Chondrocyte (in vitro differentiated cells): Measurements from ENCODE around the gene ACBD7. TPM values are rescaled to one million over a fixed set of nuclear protein-coding genes. Genes with fewer than 3 reads are reported as not detected.

Experiments
- DNase-seq: peaks from one replicate; pipeline ENCODE4 v3.0.0; 2021; ENCODE audit warnings: mixed read lengths, low spot score
- H3K27ac Mint-ChIP-seq: one replicate; pipeline ENCODE4 v1.8.0; 2021; ENCODE audit warnings: mild to moderate bottlenecking, moderate library complexity, mixed read lengths; ENCODE audit not compliant: unreplicated experiment
- H3K27me3 Mint-ChIP-seq: 2 replicates; pipeline ENCODE4 v1.8.0; 2021; ENCODE audit warnings: low read depth, mixed read lengths
- H3K36me3 Mint-ChIP-seq: 2 replicates; pipeline ENCODE4 v1.8.0; 2021; ENCODE audit warnings: low read depth, mixed read lengths
- H3K4me1 Mint-ChIP-seq: 2 replicates; pipeline ENCODE4 v1.8.0; 2021; ENCODE audit warnings: low read depth, mild to moderate bottlenecking, mixed read lengths
- H3K4me3 Mint-ChIP-seq: one replicate; pipeline ENCODE4 v1.8.0; 2021; ENCODE audit warnings: mild to moderate bottlenecking, moderate library complexity, mixed read lengths; ENCODE audit not compliant: unreplicated experiment
- H3K9me3 Mint-ChIP-seq: 2 replicates; pipeline ENCODE4 v1.8.0; 2021; ENCODE audit warnings: low read depth, mixed read lengths
- CTCF ChIP-seq: fragments of 200-600 bp; sonication (generic); IDR thresholded peaks from 2 replicates; pipeline ENCODE4 v1.5.0; 2021; ENCODE audit warnings: antibody characterized with exemption, mild to moderate bottlenecking, moderate library complexity
- total RNA-seq: library from RNA; stranded (reverse); gene quantifications from 3 replicates; pipeline ENCODE4 v1.2.1, GENCODE V29; 2021

The ACBD7 gene
- total RNA-seq, 1 donor from 2014 or later: 2.2 TPM

GRCh38 chr10:15124908-15125307 is 36.3 kb upstream of the ACBD7 start:
- Mint-ChIP-seq H3K9me3 (no peaks in the 10 kb centered on the region), H3K27me3 (no peaks in the 10 kb centered on the region), H3K4me1 (peaks cover 19% of the 10 kb centered on the region), H3K27ac (no peak overlapping the region), H3K36me3 (peaks cover 16% of the 10 kb centered on the region), H3K4me3 (no peak overlapping the region)
- no peak for TF ChIP-seq CTCF
- no peak for DNase-seq

DNA sequence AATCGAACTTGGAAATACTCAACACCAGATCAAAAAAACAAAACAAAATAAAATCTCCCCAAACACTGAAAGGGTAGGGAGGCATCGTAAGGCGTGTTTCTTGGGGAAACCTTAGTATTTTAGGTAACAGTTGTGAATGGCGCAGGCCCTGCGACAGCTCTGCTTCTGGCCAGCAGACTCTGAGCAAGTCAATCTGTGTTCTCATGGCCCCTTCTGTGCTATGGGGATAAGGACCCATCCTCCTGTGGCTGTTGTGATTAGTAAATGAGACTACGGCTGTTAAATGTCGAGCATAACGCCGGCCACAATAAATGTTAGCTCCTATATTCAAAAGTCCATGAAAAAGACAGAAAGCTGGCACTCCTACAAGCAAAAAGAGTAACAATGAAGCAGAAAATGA is 35.6 kb upstream of the ACBD7 start:
- H3K4me3 Mint-ChIP-seq: no peak overlapping the region

GRCh38 chr10:15123749-15124184 is 35.2 kb upstream of the ACBD7 start:
- Mint-ChIP-seq H3K36me3 (peaks cover 23% of the 10 kb centered on the region), H3K9me3 (no peaks in the 10 kb centered on the region), H3K27ac (no peak overlapping the region), H3K27me3 (no peaks in the 10 kb centered on the region), H3K4me3 (no peak overlapping the region), H3K4me1 (peaks cover 19% of the 10 kb centered on the region)
- TF ChIP-seq CTCF: no peak
- no peak for DNase-seq

More for the DNA sequence above, 35.6 kb upstream of the ACBD7 start:
- H3K9me3 Mint-ChIP-seq: no peaks in the 10 kb centered on the region
- peaks cover 19% of the 10 kb centered on the region for H3K4me1 Mint-ChIP-seq
- H3K36me3 Mint-ChIP-seq: peaks cover 19% of the 10 kb centered on the region
- no peak for DNase-seq
- H3K27me3 Mint-ChIP-seq: no peaks in the 10 kb centered on the region
- TF ChIP-seq CTCF: no peak
- no peak overlapping the region for H3K27ac Mint-ChIP-seq

GRCh38 chr10:15122477-15123030 is 34.0 kb upstream of the ACBD7 start:
- H3K27ac Mint-ChIP-seq: no peak overlapping the region
- no peak overlapping the region for H3K4me3 Mint-ChIP-seq
- TF ChIP-seq CTCF: no peak
- H3K4me1 Mint-ChIP-seq: peaks cover 19% of the 10 kb centered on the region
- no peaks in the 10 kb centered on the region for H3K9me3 Mint-ChIP-seq
- H3K27me3 Mint-ChIP-seq: no peaks in the 10 kb centered on the region
- no peak for DNase-seq
- H3K36me3 Mint-ChIP-seq: peaks cover 22% of the 10 kb centered on the region

GRCh38 chr10:15121707-15122106 is 33.1 kb upstream of the ACBD7 start:
- DNase-seq: no peak
- Mint-ChIP-seq H3K36me3 (peaks cover 22% of the 10 kb centered on the region), H3K9me3 (no peaks in the 10 kb centered on the region), H3K27ac (no peak overlapping the region), H3K4me3 (no peak overlapping the region), H3K27me3 (no peaks in the 10 kb centered on the region), H3K4me1 (peaks cover 19% of the 10 kb centered on the region)
- no peak for TF ChIP-seq CTCF
